ENCODE results near the gene TTC7B. TPM values are rescaled to one million over a fixed set of nuclear protein-coding genes. Genes with fewer than 3 reads are reported as not detected.

TTC7B gene
- total and polyA plus RNA-seq, 2 of the 13 experiments (the other 11 are each of a cell fraction or from before 2014, with no cell fraction given), result 1.3 to 3.2 TPM

DNA sequence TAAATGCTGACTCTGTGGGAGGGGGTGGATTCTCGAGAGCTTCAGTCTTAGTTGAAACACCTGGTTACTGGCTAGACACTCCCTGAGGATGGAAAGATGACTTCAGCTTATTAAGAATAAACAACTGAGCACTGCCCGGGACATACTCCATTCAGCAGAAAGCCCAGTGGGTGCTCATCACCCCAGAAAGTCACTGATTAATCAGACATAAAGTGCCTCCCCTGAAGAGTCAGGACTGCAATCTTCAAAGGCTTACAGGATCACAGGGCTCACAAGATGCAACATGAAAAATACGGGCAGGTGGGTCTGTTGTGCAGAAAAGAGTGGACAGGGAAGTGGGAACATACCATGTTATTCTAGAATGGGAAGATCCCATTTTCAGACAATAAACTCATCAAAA lies 212.4 kb downstream of the TTC7B start:
- no TSS peak for BruUV-seq (replicated peaks)
- TF ChIP-seq KDM6A (CRISPR knock-in tag; IDR thresholded peaks at IDR 0.05; ENCODE audit: low read depth) (no peak), ZNF775 (CRISPR knock-in tag; IDR thresholded peaks at IDR 0.05; ENCODE audit: borderline replicate concordance) (no peak), ZFP62 (CRISPR knock-in tag; IDR thresholded peaks at IDR 0.05) (no peak), SP140L (CRISPR knock-in tag; IDR thresholded peaks at IDR 0.05; ENCODE audit: borderline replicate concordance) (no peak)
- TF ChIP-seq, protein P1, sequence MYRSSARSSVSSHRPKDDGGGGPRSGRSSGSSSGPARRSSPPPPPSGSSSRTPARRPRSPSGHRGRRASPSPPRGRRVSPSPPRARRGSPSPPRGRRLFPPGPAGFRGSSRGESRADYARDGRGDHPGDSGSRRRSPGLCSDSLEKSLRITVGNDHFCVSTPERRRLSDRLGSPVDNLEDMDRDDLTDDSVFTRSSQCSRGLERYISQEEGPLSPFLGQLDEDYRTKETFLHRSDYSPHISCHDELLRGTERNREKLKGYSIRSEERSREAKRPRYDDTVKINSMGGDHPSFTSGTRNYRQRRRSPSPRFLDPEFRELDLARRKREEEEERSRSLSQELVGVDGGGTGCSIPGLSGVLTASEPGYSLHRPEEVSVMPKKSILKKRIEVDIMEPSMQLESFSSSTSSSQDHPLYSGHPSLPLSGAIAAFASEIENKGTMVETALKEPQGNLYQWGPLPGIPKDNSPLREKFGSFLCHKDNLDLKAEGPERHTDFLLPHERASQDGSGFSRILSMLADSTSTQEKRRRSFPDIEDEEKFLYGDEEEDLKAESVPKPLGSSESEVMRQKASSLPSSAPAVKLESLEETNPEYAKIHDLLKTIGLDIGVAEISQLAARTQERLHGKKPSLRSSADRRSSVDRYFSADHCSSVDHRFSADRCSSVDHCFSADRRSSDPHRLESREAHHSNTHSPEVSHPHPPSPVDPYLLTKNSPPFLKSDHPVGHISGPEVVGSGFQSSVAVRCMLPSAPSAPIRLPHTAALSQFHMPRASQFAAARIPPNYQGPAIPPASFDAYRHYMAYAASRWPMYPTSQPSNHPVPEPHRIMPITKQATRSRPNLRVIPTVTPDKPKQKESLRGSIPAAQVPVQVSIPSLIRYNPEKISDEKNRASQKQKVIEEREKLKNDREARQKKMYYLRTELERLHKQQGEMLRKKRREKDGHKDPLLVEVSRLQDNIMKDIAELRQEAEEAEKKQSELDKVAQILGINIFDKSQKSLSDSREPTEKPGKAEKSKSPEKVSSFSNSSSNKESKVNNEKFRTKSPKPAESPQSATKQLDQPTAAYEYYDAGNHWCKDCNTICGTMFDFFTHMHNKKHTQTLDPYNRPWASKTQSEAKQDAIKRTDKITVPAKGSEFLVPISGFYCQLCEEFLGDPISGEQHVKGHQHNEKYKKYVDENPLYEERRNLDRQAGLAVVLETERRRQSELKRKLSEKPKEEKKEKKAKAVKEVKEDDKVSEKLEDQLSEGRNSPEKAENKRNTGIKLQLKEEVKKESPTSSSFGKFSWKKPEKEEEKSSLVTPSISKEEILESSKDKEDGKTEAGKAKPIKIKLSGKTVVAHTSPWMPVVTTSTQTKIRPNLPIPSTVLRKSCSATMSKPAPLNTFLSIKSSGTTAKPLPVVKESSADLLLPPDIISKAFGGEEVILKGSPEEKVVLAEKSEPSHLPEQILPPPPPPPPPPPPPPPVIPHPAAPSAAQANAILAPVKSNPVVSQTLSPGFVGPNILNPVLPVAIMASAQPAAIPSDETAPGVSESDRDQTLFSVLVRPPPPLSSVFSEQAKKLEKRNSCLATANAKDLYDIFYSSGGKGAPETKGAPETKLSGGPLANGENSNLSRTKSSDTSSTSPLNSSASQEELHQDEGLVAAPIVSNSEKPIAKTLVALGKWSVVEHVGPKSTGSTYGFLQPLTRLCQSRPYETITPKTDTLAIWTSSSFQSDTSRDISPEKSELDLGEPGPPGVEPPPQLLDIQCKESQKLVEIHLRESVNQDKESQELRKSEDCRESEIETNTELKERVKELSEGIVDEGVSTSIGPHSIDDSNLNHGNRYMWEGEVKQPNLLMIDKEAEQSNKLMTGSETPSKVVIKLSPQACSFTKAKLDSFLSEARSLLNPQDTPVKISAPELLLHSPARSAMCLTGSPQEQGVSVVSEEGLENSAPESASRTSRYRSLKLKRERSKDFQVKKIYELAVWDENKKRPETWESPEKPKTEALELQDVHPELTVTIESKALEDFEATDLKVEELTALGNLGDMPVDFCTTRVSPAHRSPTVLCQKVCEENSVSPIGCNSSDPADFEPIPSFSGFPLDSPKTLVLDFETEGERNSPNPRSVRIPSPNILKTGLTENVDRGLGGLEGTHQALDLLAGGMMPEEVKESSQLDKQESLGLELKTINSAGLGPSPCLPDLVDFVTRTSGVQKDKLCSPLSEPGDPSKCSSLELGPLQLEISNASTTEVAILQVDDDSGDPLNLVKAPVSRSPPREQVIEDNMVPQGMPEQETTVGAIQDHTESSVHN (CRISPR knock-in tag; IDR thresholded peaks at IDR 0.05), result no peak
- TF ChIP-seq, protein P2, sequence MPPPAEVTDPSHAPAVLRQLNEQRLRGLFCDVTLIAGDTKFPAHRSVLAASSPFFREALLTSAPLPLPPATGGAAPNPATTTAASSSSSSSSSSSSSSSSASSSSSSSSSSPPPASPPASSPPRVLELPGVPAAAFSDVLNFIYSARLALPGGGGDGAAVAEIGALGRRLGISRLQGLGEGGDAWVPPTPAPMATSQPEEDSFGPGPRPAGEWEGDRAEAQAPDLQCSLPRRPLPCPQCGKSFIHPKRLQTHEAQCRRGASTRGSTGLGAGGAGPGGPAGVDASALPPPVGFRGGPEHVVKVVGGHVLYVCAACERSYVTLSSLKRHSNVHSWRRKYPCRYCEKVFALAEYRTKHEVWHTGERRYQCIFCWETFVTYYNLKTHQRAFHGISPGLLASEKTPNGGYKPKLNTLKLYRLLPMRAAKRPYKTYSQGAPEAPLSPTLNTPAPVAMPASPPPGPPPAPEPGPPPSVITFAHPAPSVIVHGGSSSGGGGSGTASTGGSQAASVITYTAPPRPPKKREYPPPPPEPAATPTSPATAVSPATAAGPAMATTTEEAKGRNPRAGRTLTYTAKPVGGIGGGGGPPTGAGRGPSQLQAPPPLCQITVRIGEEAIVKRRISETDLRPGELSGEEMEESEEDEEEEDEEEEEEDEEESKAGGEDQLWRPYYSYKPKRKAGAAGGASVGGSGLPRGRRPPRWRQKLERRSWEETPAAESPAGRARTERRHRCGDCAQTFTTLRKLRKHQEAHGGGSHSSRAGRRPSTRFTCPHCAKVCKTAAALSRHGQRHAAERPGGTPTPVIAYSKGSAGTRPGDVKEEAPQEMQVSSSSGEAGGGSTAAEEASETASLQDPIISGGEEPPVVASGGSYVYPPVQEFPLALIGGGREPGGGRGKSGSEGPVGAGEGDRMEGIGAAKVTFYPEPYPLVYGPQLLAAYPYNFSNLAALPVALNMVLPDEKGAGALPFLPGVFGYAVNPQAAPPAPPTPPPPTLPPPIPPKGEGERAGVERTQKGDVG (CRISPR knock-in tag; IDR thresholded peaks at IDR 0.05; ENCODE audit: borderline replicate concordance), result no peak
- TF ChIP-seq, protein P3, sequence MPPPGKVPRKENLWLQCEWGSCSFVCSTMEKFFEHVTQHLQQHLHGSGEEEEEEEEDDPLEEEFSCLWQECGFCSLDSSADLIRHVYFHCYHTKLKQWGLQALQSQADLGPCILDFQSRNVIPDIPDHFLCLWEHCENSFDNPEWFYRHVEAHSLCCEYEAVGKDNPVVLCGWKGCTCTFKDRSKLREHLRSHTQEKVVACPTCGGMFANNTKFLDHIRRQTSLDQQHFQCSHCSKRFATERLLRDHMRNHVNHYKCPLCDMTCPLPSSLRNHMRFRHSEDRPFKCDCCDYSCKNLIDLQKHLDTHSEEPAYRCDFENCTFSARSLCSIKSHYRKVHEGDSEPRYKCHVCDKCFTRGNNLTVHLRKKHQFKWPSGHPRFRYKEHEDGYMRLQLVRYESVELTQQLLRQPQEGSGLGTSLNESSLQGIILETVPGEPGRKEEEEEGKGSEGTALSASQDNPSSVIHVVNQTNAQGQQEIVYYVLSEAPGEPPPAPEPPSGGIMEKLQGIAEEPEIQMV (CRISPR knock-in tag; IDR thresholded peaks at IDR 0.05; ENCODE audit: low read depth), result no peak

More for the DNA sequence above, 212.4 kb downstream of the TTC7B start:
- Histone ChIP-seq H3K27me3 (ENCODE audit: control insufficient read depth in 1 of 2, insufficient read depth in 2 of 2, low read length in 2 of 2) (no peaks in the 10 kb centered on the region), H3K9me3 (ENCODE audit: low read length) (no peaks in the 10 kb centered on the region), H4K20me1 (ENCODE audit: insufficient read depth, low read length) (no peaks in the 10 kb centered on the region), H3K36me3 (replicated peaks in 1 of 2; ENCODE audit: control insufficient read depth in 1 of 2, insufficient read depth in 2 of 2, low read length in 2 of 2) (no peaks in the 10 kb centered on the region), H2AFZ (ENCODE audit: low read length) (no peak overlapping the region), H3K4me3 (replicated peaks in 1 of 3; ENCODE audit: insufficient read depth in 1 of 3, low read depth in 2 of 3, low read length in 3 of 3) (no peak overlapping the region), H3K79me2 (ENCODE audit: insufficient read depth, low read length) (no peaks in the 10 kb centered on the region), H3K4me2 (ENCODE audit: low read depth, low read length) (no peak overlapping the region), H3K4me1 (ENCODE audit: insufficient read depth, low read length) (no peaks in the 10 kb centered on the region), H3K9ac (ENCODE audit: insufficient read depth, low read depth, low read length) (no peak overlapping the region), H3K27ac (ENCODE audit: extremely low read length, insufficient read depth, low read length) (no peak overlapping the region)
- no peak for FAIRE-seq
- intact Hi-C loops (cut with micrococcal nuclease; ENCODE audit: unreplicated experiment) (no loop called here), in situ Hi-C loops (cut with HindIII; ENCODE audit: extremely low pct_ligation_motif_present, low pct_unique_long_range_greater_than_20kb) (no loop called here)
- WGBS (ENCODE audit: low lambda C conversion rate), result 32% methylated on average over 3 of the region's 3 CpGs
- CTCF ChIA-PET (ENCODE audit: low intra/inter-chr PET ratio, low total read pairs), result no interaction called here
- POLR2A ChIA-PET, result no interaction called here
- DNase-seq (ENCODE audit: low spot score), result no peak
- ATAC-seq, result no peak
